HG03342 (cell line): ENCODE data around the gene THTPA.
"Not testable (repeated sequence)": the region's sequence is repeated elsewhere in the genome, so short reads cannot be mapped to it uniquely, and the experiment has no call there.

Experiments
- ATAC-seq: cut with Tn5 transposase; IDR thresholded peaks from one replicate; pipeline ENCODE4 v1.9.1; 2021; ENCODE audit warnings: mild to moderate bottlenecking, moderate library complexity; ENCODE audit not compliant: unreplicated experiment

Gene THTPA

GRCh38 chr14:23533652-23534435 is 22.2 kb upstream of the THTPA start:
- no peak for ATAC-seq

- no peak for ATAC-seq
Measured at GRCh38 chr14:23535943-23536342, 20.1 kb upstream of the THTPA start.

- no peak for ATAC-seq
Measured at GRCh38 chr14:23536494-23536893, 19.6 kb upstream of the THTPA start.

- ATAC-seq: not testable (repeated sequence)
Measured at GRCh38 chr14:23536906-23537305, 19.2 kb upstream of the THTPA start.

- no peak for ATAC-seq
Measured at GRCh38 chr14:23537351-23538049, 18.6 kb upstream of the THTPA start.

GRCh38 chr14:23538050-23538718 is 17.9 kb upstream of the THTPA start:
- ATAC-seq: no peak

GRCh38 chr14:23538785-23539184 is 17.3 kb upstream of the THTPA start:
- ATAC-seq: no peak

- no peak for ATAC-seq
Measured at GRCh38 chr14:23539248-23540140, 16.6 kb upstream of the THTPA start.

- ATAC-seq: no peak
Measured at GRCh38 chr14:23540141-23540469, 16.0 kb upstream of the THTPA start.

GRCh38 chr14:23542261-23542660 is 13.8 kb upstream of the THTPA start:
- no peak for ATAC-seq

GRCh38 chr14:23543403-23543802 is 12.7 kb upstream of the THTPA start:
- no peak for ATAC-seq

GRCh38 chr14:23544511-23545447 is 11.3 kb upstream of the THTPA start:
- no peak for ATAC-seq

GRCh38 chr14:23545740-23546365 is 10.2 kb upstream of the THTPA start:
- ATAC-seq: no peak

GRCh38 chr14:23546450-23547035 is 9.5 kb upstream of the THTPA start:
- no peak for ATAC-seq

- ATAC-seq: no peak
Measured at GRCh38 chr14:23547924-23548323, 8.1 kb upstream of the THTPA start.

- no peak for ATAC-seq
Measured at GRCh38 chr14:23548351-23549318, 7.4 kb upstream of the THTPA start.

- no peak for ATAC-seq
Measured at GRCh38 chr14:23550131-23550811, 5.8 kb upstream of the THTPA start.
